Activated naive CD4-positive, alpha-beta T cell treated with anti-CD3 and anti-CD28 coated beads, Interleukin-2, amount 50 U/mL, for 16 hours (primary cell): ENCODE measurements around the gene CDKN1B.

Experiments used
- DNase-seq: peaks from one replicate; pipeline ENCODE4 v3.0.0-alpha.2; 2020

Gene CDKN1B

DNA sequence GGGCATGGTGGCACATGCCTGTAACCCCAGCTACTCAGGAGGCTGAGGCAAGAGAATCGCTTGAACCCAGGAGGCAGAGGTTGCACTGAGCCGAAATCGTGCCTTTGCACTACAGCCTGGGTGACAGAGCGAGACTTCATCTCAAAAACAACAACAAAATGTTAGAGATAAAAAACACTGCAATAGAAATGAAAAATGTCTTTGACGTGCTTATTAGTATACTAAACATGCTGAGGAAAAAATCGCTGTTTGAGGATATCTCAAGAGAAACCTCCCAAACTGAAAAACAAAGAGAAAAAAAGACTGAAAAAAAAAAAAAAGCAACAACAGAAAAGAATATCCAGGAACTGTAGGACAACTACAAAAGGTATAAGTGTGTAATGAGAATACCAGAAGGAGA is 53.1 kb downstream of the CDKN1B start:
- no peak for DNase-seq
